A549 (cell line): ENCODE results near the gene NLRP2B. TPM values are rescaled to one million over a fixed set of nuclear protein-coding genes. Genes with fewer than 3 reads are reported as not detected.

Source experiments
- ATAC-seq, 2 experiments: fragments of 200-7000 bp in 1 of 2; fragments of >200 bp in 1 of 2; cut with Nextera tagmentation in 1 of 2; cut with Tn5 transposase in 1 of 2; 3 replicates each; pipeline versions ENCODE4 v1.8.0 to v1.9.1; 2018 to 2020; ENCODE audit warnings: mild to moderate bottlenecking in 1 of 2, moderate library complexity in 1 of 2
- CTCF ChIA-PET: fragments of 300-600 bp; sonication (Branson Sonifier 250); formaldehyde crosslinking; extraction: SDS; loops from one replicate; lab custom pipeline; 2021; ENCODE audit warnings: antibody characterized with exemption, inconsistent platforms; lab: Yijun Ruan, JAX
- POLR2A ChIA-PET: fragments of 350-600 bp; formaldehyde crosslinking; extraction: SDS; loops from one replicate; lab custom pipeline; 2021; ENCODE audit warnings: antibody characterized with exemption, inconsistent platforms; lab: Yijun Ruan, JAX
- DNase-seq, 2 experiments: peaks; one replicate each; pipeline versions ENCODE4 v3.0.0 to v3.0.0-alpha.2; 2011 to 2016; ENCODE audit warnings: low read depth in 1 of 2, low spot score in 1 of 2
- FAIRE-seq: peaks from 2 replicates; lab custom pipeline; 2011; peaks lifted over from hg19 to GRCh38; lab: Jason Lieb, UNC
- H3K27ac ChIP-seq, 2 experiments: fragments of >200 bp; sonication (Bioruptor Twin); formaldehyde crosslinking; 3 replicates each; pipeline ENCODE4 v1.5.1; 2016 to 2017
- H3K4me1 ChIP-seq: fragments of >200 bp; sonication (Bioruptor Twin); formaldehyde crosslinking; 3 replicates; pipeline ENCODE4 v1.6.1; 2016
- H3K4me2 ChIP-seq: fragments of >200 bp; sonication (Bioruptor Twin); formaldehyde crosslinking; 3 replicates; pipeline ENCODE4 v1.6.1; 2016
- H3K4me3 ChIP-seq: fragments of >200 bp; sonication (Bioruptor Twin); formaldehyde crosslinking; 3 replicates; pipeline ENCODE4 v1.5.1; 2016
- H3K9me3 ChIP-seq: fragments of >200 bp; sonication (Bioruptor Twin); formaldehyde crosslinking; 3 replicates; pipeline ENCODE4 v1.6.1; 2016
- BCL3 ChIP-seq: fragments of >200 bp; sonication (Bioruptor Twin); formaldehyde crosslinking; IDR thresholded peaks from 3 replicates; pipeline ENCODE4 v1.6.1; 2016
- CEBPB ChIP-seq, 2 experiments: fragments of >200 bp in 1 of 2; sonication (Bioruptor Twin) in 1 of 2; formaldehyde crosslinking in 1 of 2; IDR thresholded peaks; 2 replicates each; pipeline ENCODE4 v1.6.1; 2012 to 2016
- CHD2 ChIP-seq: fragments of 150-350 bp; IDR thresholded peaks from 2 replicates; pipeline ENCODE4 v1.6.1; 2014; ENCODE audit warnings: low read length; ENCODE audit not compliant: partially characterized antibody
- CHD4 ChIP-seq: fragments of 200-600 bp; sonication (generic); IDR thresholded peaks from 2 replicates; pipeline ENCODE4 v1.6.1; 2016; ENCODE audit warnings: antibody characterized with exemption, mild to moderate bottlenecking, borderline replicate concordance
- EHF ChIP-seq: fragments of 250-450 bp; sonication (Bioruptor Pico); IDR thresholded peaks from 2 replicates; pipeline ENCODE4 v1.5.0; 2020; ENCODE audit warnings: mild to moderate bottlenecking
- EP300 ChIP-seq, 2 experiments: fragments of >200 bp; sonication (Bioruptor Twin); formaldehyde crosslinking; IDR thresholded peaks; 2 replicates in 1 of 2; 3 replicates in 1 of 2; pipeline ENCODE4 v1.6.1; 2016 to 2017
- FOSL2 ChIP-seq, 2 experiments: fragments of 450-650 bp in 1 of 2; fragments of >200 bp in 1 of 2; sonication (Bioruptor Twin) in 1 of 2; formaldehyde crosslinking; IDR thresholded peaks; 2 replicates each; pipeline versions ENCODE4 v1.5.0 to v1.6.1; 2016 to 2020; ENCODE audit warnings: mild to moderate bottlenecking in 1 of 2, moderate library complexity in 1 of 2
- GATA3 ChIP-seq: IDR thresholded peaks from 2 replicates; pipeline ENCODE4 v1.6.1; 2012; ENCODE audit warnings: borderline replicate concordance
- HEYL ChIP-seq: fragments of 250-450 bp; sonication (Bioruptor Pico); IDR thresholded peaks from 2 replicates; pipeline ENCODE4 v1.8.0; 2021; ENCODE audit warnings: mild to moderate bottlenecking, moderate library complexity
- HOXB13 ChIP-seq: fragments of 250-450 bp; sonication (Bioruptor Pico); IDR thresholded peaks from 2 replicates; pipeline ENCODE4 v1.5.0; 2020; ENCODE audit warnings: low read depth, mild to moderate bottlenecking, moderate library complexity
- HOXB5 ChIP-seq: fragments of 250-450 bp; sonication (Bioruptor Pico); IDR thresholded peaks from 2 replicates; pipeline ENCODE4 v1.5.0; 2020; ENCODE audit warnings: mild to moderate bottlenecking, moderate library complexity
- JUNB ChIP-seq: fragments of >200 bp; sonication (Bioruptor Twin); formaldehyde crosslinking; IDR thresholded peaks from 2 replicates; pipeline ENCODE4 v1.6.1; 2016
- MAFK ChIP-seq: fragments of 450-650 bp; IDR thresholded peaks from 2 replicates; pipeline ENCODE4 v1.6.1; 2014; ENCODE audit not compliant: partially characterized antibody
- MYC ChIP-seq: IDR thresholded peaks from 2 replicates; pipeline ENCODE4 v1.6.1; 2012; ENCODE audit warnings: mild to moderate bottlenecking, inconsistent platforms, low read length, improper control_type of control experiment, borderline replicate concordance
- NFE2L2 ChIP-seq: fragments of 150-350 bp; conservative IDR thresholded peaks from 2 replicates; pipeline ENCODE4 v1.6.1; 2014; ENCODE audit warnings: low read length
- NPAS2 ChIP-seq: fragments of 250-450 bp; sonication (Bioruptor Pico); IDR thresholded peaks from 2 replicates; pipeline ENCODE4 v1.8.0; 2022; ENCODE audit warnings: mild to moderate bottlenecking, moderate library complexity, borderline replicate concordance
- NR3C1 ChIP-seq: fragments of >200 bp; sonication (Bioruptor Twin); formaldehyde crosslinking; IDR thresholded peaks from 3 replicates; pipeline ENCODE4 v1.6.1; 2017
- PBX3 ChIP-seq: IDR thresholded peaks from 2 replicates; pipeline ENCODE4 v1.6.1; 2012
- POLR2AphosphoS2 ChIP-seq: conservative IDR thresholded peaks from 2 replicates; pipeline ENCODE4 v1.6.1; 2012; ENCODE audit warnings: low read length, improper control_type of control experiment, inconsistent platforms
- RAD21 ChIP-seq, 2 experiments: fragments of >200 bp in 1 of 2; sonication (Bioruptor Twin) in 1 of 2; formaldehyde crosslinking in 1 of 2; IDR thresholded peaks in 1 of 2; conservative IDR thresholded peaks in 1 of 2; 2 replicates in 1 of 2; 3 replicates in 1 of 2; pipeline ENCODE4 v1.6.1; 2012 to 2018; ENCODE audit warnings: inconsistent platforms in 1 of 2
- RCOR1 ChIP-seq: fragments of 150-350 bp; IDR thresholded peaks from 2 replicates; pipeline ENCODE4 v1.6.1; 2014; ENCODE audit warnings: antibody characterized with exemption, low read length, low read depth
- RFX5 ChIP-seq: fragments of 450-650 bp; IDR thresholded peaks from 2 replicates; pipeline ENCODE4 v1.7.1; 2014; ENCODE audit warnings: antibody characterized with exemption, mild to moderate bottlenecking, moderate library complexity
- SMC3 ChIP-seq: fragments of >200 bp; sonication (Bioruptor Twin); formaldehyde crosslinking; IDR thresholded peaks from 3 replicates; pipeline ENCODE4 v1.6.1; 2018; ENCODE audit warnings: inconsistent platforms
- SREBF2 ChIP-seq: fragments of 450-650 bp; IDR thresholded peaks from 2 replicates; pipeline ENCODE4 v1.6.1; 2014; ENCODE audit warnings: mild to moderate bottlenecking, moderate library complexity
- ZFP36 ChIP-seq: fragments of 450-650 bp; IDR thresholded peaks from 2 replicates; pipeline ENCODE4 v1.6.1; 2014; ENCODE audit warnings: borderline replicate concordance; ENCODE audit not compliant: partially characterized antibody
- ZNF302 ChIP-seq: fragments of 250-450 bp; sonication (Bioruptor Pico); IDR thresholded peaks from 2 replicates; pipeline ENCODE4 v1.9.0; 2021; ENCODE audit warnings: inconsistent platforms, mild to moderate bottlenecking, moderate library complexity
- ZSCAN20 ChIP-seq: fragments of 250-450 bp; sonication (Bioruptor Pico); IDR thresholded peaks from 2 replicates; pipeline ENCODE4 v1.8.0; 2022; ENCODE audit warnings: mild to moderate bottlenecking, moderate library complexity
- WGBS: methylation state at CpG from one replicate; pipeline ENCODE4 v1.1.6; 2017; ENCODE audit errors: missing lambda C conversion rate; 5-methylcytosine and 5-hydroxymethylcytosine counted together
- polyA plus RNA-seq, 4 experiments: library from polyadenylated mRNA; depleted of rRNA in 3 of 4; stranded (reverse); fragments of >200 nt; fragmentation: RNase III in 1 of 4; extraction: RNeasy Plus Mini Kit Qiagen cat#74134 plus additional on column Dnase treatment in 1 of 4; gene quantifications; 2 replicates in 3 of 4; 3 replicates in 1 of 4; pipeline ENCODE4 v1.2.3, GENCODE V29; 2011 to 2017
- TF ChIP-seq, protein P1 (sequence below): fragments of 450-650 bp; IDR thresholded peaks from 2 replicates; pipeline ENCODE4 v1.6.1; 2014; ENCODE audit warnings: antibody characterized with exemption

The NLRP2B gene
- polyA plus RNA-seq, 2 of the 4 experiments (the other 2 are of a cell fraction): not detected

DNA sequence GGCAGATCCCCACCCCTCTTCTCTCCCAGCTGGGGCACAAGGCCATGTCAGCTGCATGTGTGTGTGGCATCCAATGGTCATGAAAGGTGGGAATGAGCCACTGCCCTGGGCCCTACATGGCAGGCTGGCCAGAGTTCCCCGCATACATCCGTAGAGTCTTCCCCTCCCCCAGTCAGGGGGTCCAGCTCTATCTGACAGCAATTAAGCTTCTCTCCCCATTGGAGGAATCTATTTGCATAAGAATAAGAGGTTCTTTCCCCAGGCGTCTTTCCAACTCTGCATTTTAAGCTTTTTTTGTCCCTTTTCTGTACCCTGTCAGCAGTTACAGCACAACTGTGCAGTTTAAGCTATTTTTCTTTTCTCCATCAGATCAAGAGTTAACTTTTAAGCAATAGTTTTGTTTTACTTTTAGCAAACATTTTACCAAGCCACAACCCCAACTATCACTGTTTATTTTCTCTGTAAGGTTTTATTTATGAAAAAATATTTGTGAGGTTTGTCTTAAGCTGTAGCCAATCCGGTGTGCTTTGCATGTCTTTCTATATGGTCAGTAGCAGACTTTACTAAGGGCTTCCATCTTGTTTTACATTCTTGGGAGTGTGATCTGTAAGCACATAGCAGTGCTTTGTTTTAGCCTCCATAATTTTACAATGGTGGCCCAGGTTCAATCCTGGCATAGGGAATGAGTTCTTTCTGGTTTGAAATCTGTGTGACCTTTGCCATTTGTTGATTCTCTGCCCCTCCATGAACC is 28.7 kb downstream of the NLRP2B start:
- no peak for TF ChIP-seq RFX5
- no peak for TF ChIP-seq EP300 (IDR thresholded peaks at IDR 0.05)
- TF ChIP-seq NR3C1: no peak
- no peak for TF ChIP-seq HOXB5 (CRISPR knock-in tag)
- no peak for TF ChIP-seq NFE2L2
- TF ChIP-seq JUNB: no peak
- TF ChIP-seq CHD2: no peak
- H3K9me3 ChIP-seq: no peaks in the 10 kb centered on the region
- H3K4me1 ChIP-seq: no peaks in the 10 kb centered on the region
- ChIA-PET POLR2A (no interaction called here), CTCF (no interaction called here)
- FAIRE-seq: no peak
- no peak overlapping the region for H3K4me3 ChIP-seq
- H3K27ac ChIP-seq: no peak overlapping the region
- no peak for DNase-seq
- 55% methylated on average over 4 of the region's 4 CpGs for WGBS
- no peak for ATAC-seq
- no peak overlapping the region for H3K4me2 ChIP-seq

- Histone ChIP-seq H3K4me2 (no peak overlapping the region), H3K9me3 (no peaks in the 10 kb centered on the region), H3K4me3 (no peak overlapping the region), H3K27ac (no peak overlapping the region; a peak in 1 of 6 replicates), H3K4me1 (peaks cover 6% of the 10 kb centered on the region; the same call in 1 of the 3 replicates)
- ChIA-PET POLR2A (no interaction called here), CTCF (no interaction called here)
- no peak for DNase-seq
- FAIRE-seq: peak; percentile 13
- no peak for ATAC-seq
- no peak for TF ChIP-seq CEBPB (IDR thresholded peaks at IDR 0.05)
- no peak for TF ChIP-seq CHD4
- no peak for TF ChIP-seq BCL3
- TF ChIP-seq ZNF302: no peak
- no peak for TF ChIP-seq HEYL (CRISPR knock-in tag)
- TF ChIP-seq ZFP36: no peak
- TF ChIP-seq RCOR1: no peak
- no peak for TF ChIP-seq PBX3
- no peak for TF ChIP-seq HOXB13 (CRISPR knock-in tag)
- no peak for TF ChIP-seq POLR2AphosphoS2
- no peak for TF ChIP-seq HOXB5 (CRISPR knock-in tag)
- TF ChIP-seq MAFK: no peak
- TF ChIP-seq NR3C1: no peak
- TF ChIP-seq RAD21 (conservative IDR thresholded peaks at IDR 0.05 in 1 of 2, IDR thresholded peaks at IDR 0.05 in 1 of 2): no peak
- no peak for TF ChIP-seq NPAS2 (CRISPR knock-in tag)
- no peak for TF ChIP-seq NFE2L2
- no peak for TF ChIP-seq EHF (CRISPR knock-in tag)
These were observed 33.0 kb downstream of the NLRP2B start for GRCh38 chrX:57647020-57647419.

GRCh38 chrX:57643698-57644097 is 36.4 kb downstream of the NLRP2B start:
- no peaks in the 10 kb centered on the region for H3K9me3 ChIP-seq
- WGBS: 0% methylated on average over 1 of the region's 1 CpG
- CTCF ChIA-PET: no interaction called here
- FAIRE-seq: peak; percentile 72
- peak in 1 of 2 experiments; percentile 55 for DNase-seq
- peak overlapping the region; percentile 49 for H3K4me2 ChIP-seq
- TF ChIP-seq SREBF2: no peak
- no peak for TF ChIP-seq CHD2
- TF ChIP-seq JUNB: peak; percentile 72
- no peak for TF ChIP-seq NFE2L2
- TF ChIP-seq MYC: no peak
- TF ChIP-seq HOXB13 (CRISPR knock-in tag): no peak
- TF ChIP-seq, protein P1, sequence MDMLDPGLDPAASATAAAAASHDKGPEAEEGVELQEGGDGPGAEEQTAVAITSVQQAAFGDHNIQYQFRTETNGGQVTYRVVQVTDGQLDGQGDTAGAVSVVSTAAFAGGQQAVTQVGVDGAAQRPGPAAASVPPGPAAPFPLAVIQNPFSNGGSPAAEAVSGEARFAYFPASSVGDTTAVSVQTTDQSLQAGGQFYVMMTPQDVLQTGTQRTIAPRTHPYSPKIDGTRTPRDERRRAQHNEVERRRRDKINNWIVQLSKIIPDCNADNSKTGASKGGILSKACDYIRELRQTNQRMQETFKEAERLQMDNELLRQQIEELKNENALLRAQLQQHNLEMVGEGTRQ: no peak
- TF ChIP-seq FOSL2 (IDR thresholded peaks at IDR 0.05): peak; percentile 38
- peak; percentile 72 for TF ChIP-seq FOSL2 (CRISPR knock-in tag; IDR thresholded peaks at IDR 0.05)
- TF ChIP-seq SMC3: no peak
- peak in 1 of 2 experiments; percentile 33; a peak in 1 of 5 replicates for TF ChIP-seq EP300 (IDR thresholded peaks at IDR 0.05)
- peak; percentile 62 to 77; a peak in 3 of 4 replicates for TF ChIP-seq CEBPB (IDR thresholded peaks at IDR 0.05)
- no peak for TF ChIP-seq ZSCAN20 (CRISPR knock-in tag)
- TF ChIP-seq GATA3: peak; percentile 54
- TF ChIP-seq, all 56 proteins: peak for 5
- peak in 1 of 2 experiments; percentile 77; a peak in 3 of 6 replicates for ATAC-seq
- Histone ChIP-seq H3K4me3 (no peak overlapping the region), H3K4me1 (peaks cover 6% of the 10 kb centered on the region; the same call in 1 of the 3 replicates), H3K27ac (peak overlapping the region in 1 of 2 experiments; percentile 62; a peak in 2 of 6 replicates)
- POLR2A ChIA-PET: no interaction called here
